Smooth muscle cell (in vitro differentiated cells): ENCODE measurements around the gene PPP1R15B. TPM values are rescaled to one million over a fixed set of nuclear protein-coding genes. Genes with fewer than 3 reads are reported as not detected.

Source experiments
- DNase-seq: peaks from one replicate; lab custom pipeline; 2025; ENCODE audit not compliant: unreplicated experiment; lab: John Stamatoyannopoulos, UW
- H2AFZ ChIP-seq: fragments of 200-600 bp; sonication (generic); 2 replicates; pipeline ENCODE4 v1.6.0; 2016; ENCODE audit warnings: antibody characterized with exemption, low read depth, mild to moderate bottlenecking
- H3F3A ChIP-seq: fragments of 200-600 bp; sonication (generic); 2 replicates; pipeline ENCODE4 v1.6.0; 2017; ENCODE audit warnings: antibody characterized with exemption, low read depth
- H3K27ac ChIP-seq: fragments of 200-600 bp; sonication (generic); 2 replicates; pipeline ENCODE4 v1.5.1; 2016; ENCODE audit warnings: low read depth, mild to moderate bottlenecking
- H3K27me3 ChIP-seq: fragments of 200-600 bp; sonication (generic); 2 replicates; pipeline ENCODE4 v1.6.1; 2016; ENCODE audit warnings: low read depth, mild to moderate bottlenecking
- H3K36me3 ChIP-seq: fragments of 200-600 bp; sonication (generic); 2 replicates; pipeline ENCODE4 v1.5.1; 2016; ENCODE audit warnings: low read depth
- H3K4me1 ChIP-seq: fragments of 200-600 bp; sonication (generic); 2 replicates; pipeline ENCODE4 v1.5.1; 2016; ENCODE audit warnings: low read depth
- H3K4me2 ChIP-seq: fragments of 200-600 bp; sonication (generic); 2 replicates; pipeline ENCODE4 v1.6.0; 2016; ENCODE audit warnings: mild to moderate bottlenecking
- H3K4me3 ChIP-seq: fragments of 200-600 bp; sonication (generic); 2 replicates; pipeline ENCODE4 v1.5.1; 2016; ENCODE audit warnings: mild to moderate bottlenecking
- H3K79me2 ChIP-seq: fragments of 200-600 bp; sonication (generic); 2 replicates; pipeline ENCODE4 v1.6.0; 2016; ENCODE audit warnings: low read depth, mild to moderate bottlenecking
- H3K9ac ChIP-seq: fragments of 200-600 bp; sonication (generic); 2 replicates; pipeline ENCODE4 v1.6.0; 2016; ENCODE audit warnings: low read depth
- H3K9me3 ChIP-seq: fragments of 200-600 bp; sonication (generic); replicated peaks from 2 replicates; pipeline ENCODE4 v1.5.1; 2016; ENCODE audit warnings: low read depth
- H4K20me1 ChIP-seq: fragments of 200-600 bp; sonication (generic); 2 replicates; pipeline ENCODE4 v1.6.0; 2016; ENCODE audit warnings: low read depth
- WGBS: methylation state at CpG from one replicate; pipeline ENCODE4 v1.1.7; 2016; ENCODE audit warnings: low lambda C conversion rate; 5-methylcytosine and 5-hydroxymethylcytosine counted together
- polyA plus RNA-seq: library from polyadenylated mRNA; unstranded; fragments of >200 nt; fragmentation: Nextera tagmentation; extraction: Ambion mirVana; gene quantifications from 2 replicates; pipeline ENCODE4 v1.2.1, GENCODE V29; 2016
- total RNA-seq: library from RNA; depleted of rRNA; stranded (reverse); fragments of >200 nt; gene quantifications from 2 replicates; pipeline ENCODE4 v1.2.3, GENCODE V29; 2014
- TF ChIP-seq, protein P1 (sequence below): fragments of 200-600 bp; sonication (generic); IDR thresholded peaks from 2 replicates; pipeline ENCODE4 v1.5.1; 2017; ENCODE audit warnings: borderline replicate concordance, mild to moderate bottlenecking, antibody characterized with exemption; ENCODE audit not compliant: insufficient read depth, poor library complexity, severe bottlenecking

The PPP1R15B gene
- total and polyA plus RNA-seq, 2 experiments from 2014 or later, result 24.1 to 74.8 TPM

DNA sequence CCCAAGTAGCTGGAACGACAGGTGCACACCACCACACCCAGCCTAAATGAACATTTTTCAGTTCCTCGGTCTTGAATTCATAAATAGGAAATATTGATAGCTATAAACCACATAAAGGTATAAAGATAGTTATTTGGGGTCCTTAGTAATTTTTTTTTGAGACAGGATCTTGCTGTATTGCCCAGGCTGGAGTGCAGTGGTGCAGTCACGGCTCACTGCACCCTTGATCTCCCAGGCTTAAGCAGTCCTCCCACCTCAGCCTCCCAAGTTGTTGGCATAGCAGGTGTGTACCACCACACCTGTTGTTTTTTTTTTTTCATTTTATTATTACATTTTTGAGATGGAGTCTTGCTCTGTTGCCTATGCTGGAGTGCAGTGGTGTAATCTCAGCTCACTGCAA lies 3.7 kb upstream of the PPP1R15B start:
- Histone ChIP-seq H3K4me1 (no peaks in the 10 kb centered on the region), H3K9me3 (no peaks in the 10 kb centered on the region), H3F3A (peaks cover 14% of the 10 kb centered on the region), H3K36me3 (no peaks in the 10 kb centered on the region), H3K79me2 (peaks cover 12% of the 10 kb centered on the region), H3K27ac (no peak overlapping the region), H2AFZ (no peak overlapping the region), H3K9ac (no peak overlapping the region), H3K27me3 (no peaks in the 10 kb centered on the region), H3K4me2 (no peak overlapping the region), H3K4me3 (no peak overlapping the region), H4K20me1 (peaks cover 10% of the 10 kb centered on the region)
- TF ChIP-seq, protein P1, sequence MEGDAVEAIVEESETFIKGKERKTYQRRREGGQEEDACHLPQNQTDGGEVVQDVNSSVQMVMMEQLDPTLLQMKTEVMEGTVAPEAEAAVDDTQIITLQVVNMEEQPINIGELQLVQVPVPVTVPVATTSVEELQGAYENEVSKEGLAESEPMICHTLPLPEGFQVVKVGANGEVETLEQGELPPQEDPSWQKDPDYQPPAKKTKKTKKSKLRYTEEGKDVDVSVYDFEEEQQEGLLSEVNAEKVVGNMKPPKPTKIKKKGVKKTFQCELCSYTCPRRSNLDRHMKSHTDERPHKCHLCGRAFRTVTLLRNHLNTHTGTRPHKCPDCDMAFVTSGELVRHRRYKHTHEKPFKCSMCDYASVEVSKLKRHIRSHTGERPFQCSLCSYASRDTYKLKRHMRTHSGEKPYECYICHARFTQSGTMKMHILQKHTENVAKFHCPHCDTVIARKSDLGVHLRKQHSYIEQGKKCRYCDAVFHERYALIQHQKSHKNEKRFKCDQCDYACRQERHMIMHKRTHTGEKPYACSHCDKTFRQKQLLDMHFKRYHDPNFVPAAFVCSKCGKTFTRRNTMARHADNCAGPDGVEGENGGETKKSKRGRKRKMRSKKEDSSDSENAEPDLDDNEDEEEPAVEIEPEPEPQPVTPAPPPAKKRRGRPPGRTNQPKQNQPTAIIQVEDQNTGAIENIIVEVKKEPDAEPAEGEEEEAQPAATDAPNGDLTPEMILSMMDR, result no peak
- 96% methylated on average over 3 of the region's 3 CpGs for WGBS
- no peak for DNase-seq

DNA sequence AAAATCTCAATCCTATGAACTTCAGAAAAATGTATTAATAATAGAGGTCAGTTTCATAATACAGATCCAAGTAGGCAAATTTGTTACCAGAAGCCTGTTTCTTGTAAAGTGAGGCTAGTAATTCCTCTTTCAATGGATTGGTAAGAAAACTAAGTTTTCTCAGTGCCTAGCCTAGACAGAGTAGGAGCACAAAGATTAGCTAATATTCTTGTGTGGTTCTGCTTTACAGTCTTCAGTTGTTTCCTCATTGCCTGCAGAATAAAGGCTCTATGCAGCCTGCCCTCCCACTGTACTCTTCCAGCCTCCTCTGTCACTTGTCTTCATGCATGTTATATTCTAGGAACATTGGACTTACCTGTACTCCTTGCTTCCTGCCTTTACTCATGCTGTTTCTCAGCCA lies 2.4 kb upstream of the PPP1R15B start:
- Histone ChIP-seq H3K4me2 (no peak overlapping the region), H4K20me1 (peaks cover 24% of the 10 kb centered on the region), H3K36me3 (no peaks in the 10 kb centered on the region), H3K4me3 (no peak overlapping the region), H3F3A (peaks cover 16% of the 10 kb centered on the region), H3K27me3 (no peaks in the 10 kb centered on the region), H3K4me1 (no peaks in the 10 kb centered on the region), H3K9ac (no peak overlapping the region), H3K9me3 (no peaks in the 10 kb centered on the region), H2AFZ (no peak overlapping the region), H3K79me2 (peaks cover 25% of the 10 kb centered on the region), H3K27ac (peak overlapping the region; percentile 98)
- no peak for DNase-seq
- TF ChIP-seq, protein P1, result no peak

DNA sequence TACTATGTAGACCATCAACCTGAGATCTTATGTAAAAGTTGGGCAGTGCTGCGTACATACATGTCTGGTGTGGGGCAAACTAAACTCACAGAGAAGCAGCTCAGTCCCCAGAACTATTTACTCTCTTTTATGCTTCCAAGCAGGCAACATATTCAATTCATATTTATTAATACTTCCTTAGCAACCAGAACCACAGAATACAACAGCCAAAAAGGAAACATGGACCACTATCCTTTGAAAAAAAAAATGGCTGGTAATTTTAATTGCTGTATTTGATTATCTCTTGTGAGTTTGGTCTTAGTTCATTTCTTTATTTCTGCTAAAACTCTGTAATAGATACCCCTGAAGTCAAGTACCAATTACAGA lies 1.5 kb upstream of the PPP1R15B start:
- TF ChIP-seq, protein P1, result no peak

DNA sequence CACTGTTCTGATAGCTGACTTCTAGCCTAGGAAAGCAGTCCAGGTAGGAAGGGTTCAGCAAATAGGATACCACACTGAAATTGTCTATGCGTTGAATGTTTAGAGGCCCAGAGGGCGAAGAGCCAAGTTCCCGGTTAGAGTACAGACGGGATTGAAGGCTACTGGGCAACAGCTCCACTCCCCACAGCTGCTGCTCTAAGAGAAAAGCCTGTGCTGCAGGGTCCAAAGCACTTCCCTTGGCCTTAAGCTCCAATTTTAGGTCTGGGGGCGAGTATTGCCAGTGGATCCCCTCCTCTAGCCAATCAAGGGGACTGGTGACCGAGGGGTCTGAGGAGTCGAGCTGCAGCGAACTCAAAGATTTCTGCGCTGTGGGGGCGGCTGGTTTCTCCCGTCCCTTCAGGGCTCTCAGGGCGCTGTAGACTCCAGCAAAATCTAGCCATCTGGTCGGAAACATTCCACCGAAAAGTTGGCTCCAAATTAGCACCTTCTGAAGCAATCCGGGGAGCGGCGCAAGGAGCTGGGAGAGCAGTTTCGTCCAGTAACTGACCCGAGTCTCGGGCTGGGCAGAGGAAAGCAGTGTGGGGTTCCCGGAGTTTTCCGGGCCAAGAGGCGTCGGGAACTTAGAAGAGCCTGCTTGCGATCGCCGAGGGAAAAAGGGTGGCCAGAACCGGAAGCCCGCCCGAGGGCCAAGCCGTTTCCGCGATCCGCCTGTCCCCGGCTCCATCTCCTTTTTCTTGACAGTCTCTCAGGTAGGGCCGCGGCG lies 748 bp downstream of the PPP1R15B start:
- H3K4me1 ChIP-seq, result peaks cover 9% of the 10 kb centered on the region
- TF ChIP-seq, protein P1, result no peak
- H3K36me3 ChIP-seq, result peaks cover 2% of the 10 kb centered on the region
- under 1% methylated on average over 38 of the region's 38 CpGs for WGBS
- H3K79me2 ChIP-seq, result peaks cover 57% of the 10 kb centered on the region
- peaks cover 55% of the 10 kb centered on the region for H4K20me1 ChIP-seq
- peak overlapping the region; percentile 93 for H3K4me2 ChIP-seq
- H3F3A ChIP-seq, result peaks cover 8% of the 10 kb centered on the region
- H3K9me3 ChIP-seq, result no peaks in the 10 kb centered on the region
- no peak overlapping the region for H2AFZ ChIP-seq
- H3K9ac ChIP-seq, result peak overlapping the region; percentile 100
- no peaks in the 10 kb centered on the region for H3K27me3 ChIP-seq
- DNase-seq, result no peak
- peak overlapping the region; percentile 91 for H3K4me3 ChIP-seq
- peak overlapping the region; percentile 100 for H3K27ac ChIP-seq

More for the DNA sequence above, 1.5 kb upstream of the PPP1R15B start:
- H3K36me3 ChIP-seq, result no peaks in the 10 kb centered on the region
- no peaks in the 10 kb centered on the region for H3K4me1 ChIP-seq
- DNase-seq, result no peak
- no peak overlapping the region for H3K4me2 ChIP-seq
- no peak overlapping the region for H3K4me3 ChIP-seq
- H3K79me2 ChIP-seq, result peaks cover 34% of the 10 kb centered on the region
- no peaks in the 10 kb centered on the region for H3K27me3 ChIP-seq
- H3K9me3 ChIP-seq, result no peaks in the 10 kb centered on the region
- H3K27ac ChIP-seq, result peak overlapping the region; percentile 98
- peak overlapping the region; percentile 92 for H3K9ac ChIP-seq
- H2AFZ ChIP-seq, result no peak overlapping the region
- peaks cover 32% of the 10 kb centered on the region for H4K20me1 ChIP-seq
- 96% methylated on average over 1 of the region's 1 CpG for WGBS
- peaks cover 15% of the 10 kb centered on the region for H3F3A ChIP-seq
